HG03558 (cell line): Measurements from ENCODE around the gene RASGRF2.

ENCODE experiments used
- ATAC-seq: cut with Tn5 transposase; IDR thresholded peaks from one replicate; pipeline ENCODE4 v1.9.1; 2021; ENCODE audit warnings: moderate number of reproducible peaks; ENCODE audit not compliant: unreplicated experiment; ENCODE audit errors: extremely low read depth

Gene RASGRF2

DNA sequence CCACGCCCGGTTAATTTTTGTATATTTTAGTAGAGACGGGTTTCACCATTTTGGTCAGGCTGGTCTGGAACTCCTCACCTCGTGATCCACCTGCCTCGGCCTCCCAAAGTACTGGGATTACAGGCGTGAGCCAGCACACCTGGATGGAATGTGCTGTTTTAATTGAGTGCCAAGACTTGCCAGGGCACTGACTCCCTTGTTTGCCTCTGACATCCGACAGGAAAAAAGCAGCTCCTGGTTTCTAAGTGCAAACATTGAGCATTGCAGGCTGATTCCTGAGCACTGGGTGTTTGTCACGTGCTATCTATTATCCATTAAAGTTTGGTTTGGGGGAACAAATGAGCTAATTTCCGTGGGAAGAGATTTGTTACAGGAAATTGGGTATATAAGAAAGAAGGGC lies 202.3 kb downstream of the RASGRF2 start:
- no peak for ATAC-seq

DNA sequence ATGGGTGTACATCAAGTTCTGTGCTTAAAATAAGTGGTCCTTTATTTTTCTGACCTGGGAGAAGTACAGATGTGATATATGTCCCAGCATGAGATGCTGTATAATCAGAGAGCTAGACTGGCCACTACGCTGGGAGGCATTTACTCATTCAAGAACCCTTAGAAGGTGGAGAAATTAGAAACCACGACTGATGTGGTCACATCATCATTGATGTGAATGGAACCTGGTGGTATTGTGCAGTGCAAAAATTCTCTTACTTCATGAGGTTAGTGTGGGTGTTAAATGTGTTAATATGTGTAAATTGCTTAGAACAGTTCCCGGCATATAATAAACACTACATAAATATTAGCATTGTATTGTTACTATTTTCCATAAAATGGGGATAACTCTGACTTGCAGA lies 203.5 kb downstream of the RASGRF2 start:
- ATAC-seq: no peak

DNA sequence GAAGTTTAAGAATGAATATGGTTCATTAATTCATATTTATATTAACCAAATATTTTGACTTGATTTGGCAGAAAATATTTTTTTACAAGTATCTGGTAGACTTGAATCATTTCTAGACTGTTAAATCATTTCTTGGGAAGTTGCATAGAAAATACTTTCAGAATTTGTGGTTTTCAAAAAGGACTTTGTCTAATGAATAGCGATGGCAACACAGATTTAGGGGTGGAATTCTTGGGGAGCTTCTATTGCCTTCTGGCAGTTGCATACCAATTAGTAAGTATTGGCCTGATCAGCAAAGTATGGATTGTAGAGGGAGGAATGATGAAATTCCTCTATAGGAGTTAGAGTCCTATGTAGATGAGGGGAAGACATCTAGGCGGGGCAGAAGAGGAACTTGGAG lies 204.3 kb downstream of the RASGRF2 start:
- ATAC-seq: no peak

DNA sequence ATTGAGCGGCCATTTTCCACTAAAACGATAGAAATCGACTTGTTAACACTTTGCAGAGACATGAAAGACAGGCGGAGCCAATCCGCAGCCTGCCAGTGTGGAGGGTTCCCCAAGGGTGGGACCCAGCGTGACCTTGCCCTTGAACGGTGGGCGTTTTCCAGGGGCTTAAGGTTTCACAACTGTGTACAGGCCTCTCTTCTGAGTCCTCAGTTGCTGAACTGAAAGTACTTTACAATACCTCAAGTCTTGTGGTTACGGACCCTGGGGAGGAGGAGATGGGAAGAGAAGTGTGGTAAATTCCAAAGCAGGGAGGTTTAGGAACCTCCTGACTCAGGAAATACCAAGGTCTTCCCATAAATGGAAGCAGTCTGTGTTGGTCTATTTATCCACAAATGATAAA lies 204.8 kb downstream of the RASGRF2 start:
- no peak for ATAC-seq

DNA sequence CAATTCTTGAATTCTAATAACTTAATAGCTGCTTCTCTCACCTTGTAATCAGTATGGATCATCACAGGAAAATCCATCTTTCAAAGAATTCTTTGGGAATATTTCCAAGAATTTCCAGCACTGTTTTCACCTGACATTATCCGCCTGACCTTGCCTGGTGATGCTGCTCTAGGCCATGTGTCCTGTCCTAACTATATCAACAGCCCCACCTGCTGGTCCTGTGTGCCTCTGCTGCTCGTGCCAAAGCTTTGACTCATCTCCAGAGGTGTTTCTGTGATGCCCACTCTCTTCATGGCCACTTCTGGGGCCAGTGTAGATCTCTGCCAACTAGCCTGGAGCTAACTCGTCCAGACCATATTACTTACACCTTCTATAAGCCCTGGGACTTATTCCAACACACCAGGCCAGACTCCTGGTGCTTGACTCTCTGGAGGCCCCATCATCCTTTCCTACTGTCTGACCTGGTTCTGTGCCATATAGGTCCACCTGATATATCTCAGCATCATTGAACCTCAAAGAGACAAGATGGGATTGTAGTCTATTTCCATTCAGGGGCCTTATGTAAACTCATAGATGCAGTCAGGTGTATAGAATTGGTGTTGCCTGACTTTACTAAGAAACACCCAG lies 205.4 kb downstream of the RASGRF2 start:
- no peak for ATAC-seq

DNA sequence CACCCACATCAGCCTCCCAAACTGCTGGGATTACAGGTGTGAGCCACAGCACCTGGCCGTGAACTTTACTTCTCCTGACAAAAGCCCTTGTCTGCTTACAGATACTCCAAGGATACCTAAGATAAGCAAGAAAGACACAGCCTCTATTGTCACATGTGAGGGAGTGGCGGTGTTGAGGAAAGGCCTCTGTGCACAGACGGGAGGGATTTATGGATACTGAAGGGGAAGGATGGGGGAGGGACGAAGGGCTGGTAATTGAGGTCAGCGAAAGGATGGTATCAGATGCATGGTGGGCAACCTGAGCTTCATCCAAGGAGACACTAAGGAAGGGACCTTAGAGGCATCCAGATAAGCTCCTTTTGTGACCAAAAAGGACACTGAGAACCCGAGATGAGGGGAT lies 206.3 kb downstream of the RASGRF2 start:
- ATAC-seq: no peak

DNA sequence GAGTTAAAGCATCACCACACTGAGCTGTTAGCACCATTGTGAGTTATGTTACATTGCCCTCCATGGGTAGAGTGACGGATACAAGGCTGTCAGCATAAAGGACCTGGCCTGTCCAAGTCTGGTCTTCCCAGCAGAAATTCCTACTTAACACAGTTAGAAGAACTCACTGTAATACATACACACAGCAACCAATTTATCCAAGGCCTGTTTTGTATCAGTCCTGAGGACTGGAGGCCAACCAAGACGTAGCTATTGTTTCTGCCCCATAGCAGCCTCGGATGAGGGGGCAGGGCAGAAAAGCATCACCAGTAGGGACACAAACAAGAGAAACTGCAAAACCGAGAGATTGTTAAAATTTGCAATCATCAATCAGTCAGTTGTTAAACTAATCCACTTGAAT lies 206.9 kb downstream of the RASGRF2 start:
- ATAC-seq: no peak

DNA sequence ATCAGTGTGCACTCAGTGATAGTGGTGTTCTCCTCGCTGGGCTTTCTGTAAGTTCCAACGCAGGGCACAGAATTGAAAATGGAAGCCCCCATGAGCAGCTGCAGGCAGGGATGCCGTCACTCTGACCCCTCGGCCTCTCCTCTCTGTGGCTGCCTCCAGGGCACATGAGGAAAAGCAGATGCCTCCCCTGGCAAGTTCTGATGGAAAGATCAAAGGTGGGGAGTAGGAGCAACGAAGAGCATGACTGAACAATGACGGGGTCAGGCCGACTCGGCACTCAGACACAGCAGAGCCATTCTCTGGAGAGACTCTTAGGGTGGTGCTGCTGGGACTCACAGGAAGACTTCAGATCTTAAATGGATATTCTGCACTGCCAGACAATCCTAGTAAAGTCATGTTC lies 207.4 kb downstream of the RASGRF2 start:
- ATAC-seq: no peak

DNA sequence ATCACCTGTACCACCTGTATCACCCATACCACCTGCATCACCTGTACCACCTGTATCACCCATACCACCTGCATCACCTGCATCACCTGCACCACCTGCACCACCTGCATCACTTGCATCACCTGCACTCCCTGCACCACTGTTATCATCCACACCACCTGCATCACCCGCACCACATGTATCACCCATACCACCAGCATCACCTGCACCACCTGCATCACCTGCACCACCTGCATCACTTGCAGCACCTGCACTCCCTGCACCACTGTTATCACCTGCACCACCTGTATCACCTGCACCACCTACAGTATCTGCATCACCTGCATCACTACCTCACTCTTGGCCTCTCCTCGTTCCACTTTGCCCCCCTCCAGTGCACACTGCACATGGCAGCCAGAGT lies 209.8 kb downstream of the RASGRF2 start:
- ATAC-seq: no peak

DNA sequence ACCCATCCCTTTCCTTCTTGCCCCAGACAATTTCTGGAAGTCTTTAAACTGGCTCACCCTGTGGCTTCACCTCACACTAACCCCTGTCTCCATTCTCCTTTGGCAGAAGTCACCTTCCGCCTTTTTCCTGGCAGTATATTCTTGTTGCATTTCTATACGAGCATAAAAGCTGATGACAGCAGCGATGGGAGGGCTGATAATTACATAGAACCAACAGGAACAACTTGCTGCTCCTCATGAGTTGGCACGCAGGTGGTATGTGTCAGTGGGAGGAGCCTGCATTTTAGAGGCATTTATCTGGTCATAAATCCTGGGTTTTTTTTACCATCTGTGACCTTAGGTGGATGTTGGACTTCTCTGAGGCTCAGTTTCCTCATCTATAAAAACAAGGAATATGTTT lies 211.6 kb downstream of the RASGRF2 start:
- ATAC-seq: no peak

DNA sequence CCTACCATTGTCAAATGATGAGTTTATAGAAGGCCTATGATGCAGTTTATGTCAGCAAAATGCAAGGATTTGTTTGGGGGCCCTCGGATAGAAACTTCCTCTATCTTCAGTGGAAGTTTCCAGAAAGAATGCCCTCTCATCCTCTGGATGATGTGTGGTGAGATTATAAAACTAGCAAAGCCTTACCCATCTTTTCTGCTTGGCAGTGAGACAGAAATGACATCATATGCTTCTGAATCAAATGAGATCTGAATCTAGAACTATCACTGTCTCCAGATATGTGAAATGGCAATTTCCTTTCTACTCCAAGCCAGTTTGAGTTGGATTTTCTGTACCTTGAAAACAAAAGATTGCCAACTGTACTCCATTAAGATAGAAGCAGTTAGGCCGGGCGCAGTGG lies 212.5 kb downstream of the RASGRF2 start:
- ATAC-seq: no peak

DNA sequence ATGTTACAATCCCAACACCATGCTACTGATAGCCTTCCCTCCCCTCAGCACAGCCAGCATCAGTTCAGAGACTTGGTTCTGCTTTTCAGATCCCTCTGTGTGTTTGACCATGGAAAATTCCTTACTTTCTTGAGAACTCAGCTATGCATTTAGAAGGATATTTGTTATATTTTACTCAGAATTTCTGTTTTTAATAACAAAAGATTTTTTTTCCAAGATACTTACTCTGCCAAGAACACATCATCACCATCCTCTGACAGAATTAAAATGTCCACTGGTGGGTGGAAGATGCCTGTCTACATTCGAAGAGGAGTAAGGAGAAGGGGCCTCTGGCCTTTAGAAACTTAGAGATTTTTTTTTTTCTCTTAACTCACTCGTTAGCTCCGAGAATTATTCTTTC lies 216.9 kb downstream of the RASGRF2 start:
- ATAC-seq: no peak

DNA sequence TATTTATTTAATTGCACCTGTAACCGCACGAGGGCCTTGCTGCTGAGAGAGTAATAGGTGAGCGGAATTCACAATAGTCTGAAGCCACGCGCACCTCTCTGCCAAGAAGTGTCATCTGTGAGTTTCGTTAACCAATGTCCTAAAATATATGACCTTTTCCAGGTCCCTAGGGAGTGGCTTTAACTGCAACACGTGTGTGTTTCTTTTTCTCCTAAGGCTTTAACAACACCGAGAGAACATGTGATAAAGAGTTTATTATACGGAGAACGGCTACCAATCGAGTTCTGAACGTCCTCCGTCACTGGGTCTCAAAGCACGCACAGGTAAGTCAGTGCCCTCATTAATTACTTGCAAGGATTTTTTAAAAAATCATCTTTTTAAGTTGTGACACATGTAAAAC lies 219.8 kb downstream of the RASGRF2 start:
- no peak for ATAC-seq

DNA sequence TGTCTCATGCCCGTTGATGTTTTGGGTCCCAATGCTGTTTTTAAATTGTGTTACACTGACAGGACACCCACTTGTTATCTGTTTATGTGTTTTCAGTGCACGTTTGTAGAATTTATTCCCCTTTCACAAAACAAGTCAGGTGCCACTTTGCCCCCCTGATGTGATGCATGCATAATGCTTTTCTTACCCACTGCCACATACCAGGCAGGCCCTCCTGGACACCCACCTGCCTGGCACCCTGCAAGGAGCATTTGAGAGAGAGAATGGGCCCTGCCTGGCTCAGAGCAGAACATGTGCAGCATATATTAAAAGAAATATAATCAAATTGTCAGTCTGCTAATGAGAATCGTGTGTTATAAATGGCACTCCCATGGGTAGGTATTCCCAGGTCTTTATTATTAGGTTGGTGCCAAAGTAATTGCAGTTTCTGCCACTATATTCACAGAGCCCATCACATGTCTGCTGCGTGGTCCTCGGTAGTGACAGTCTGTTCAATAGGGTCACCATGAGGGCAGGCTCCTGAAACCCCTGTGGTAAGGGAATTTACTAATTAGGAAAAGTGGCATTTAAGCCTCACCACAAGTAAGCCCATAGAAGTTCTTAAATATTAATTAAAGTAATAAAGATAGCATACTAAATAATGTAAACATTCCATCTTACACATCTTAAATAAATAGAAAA lies 220.8 kb downstream of the RASGRF2 start:
- ATAC-seq: no peak

DNA sequence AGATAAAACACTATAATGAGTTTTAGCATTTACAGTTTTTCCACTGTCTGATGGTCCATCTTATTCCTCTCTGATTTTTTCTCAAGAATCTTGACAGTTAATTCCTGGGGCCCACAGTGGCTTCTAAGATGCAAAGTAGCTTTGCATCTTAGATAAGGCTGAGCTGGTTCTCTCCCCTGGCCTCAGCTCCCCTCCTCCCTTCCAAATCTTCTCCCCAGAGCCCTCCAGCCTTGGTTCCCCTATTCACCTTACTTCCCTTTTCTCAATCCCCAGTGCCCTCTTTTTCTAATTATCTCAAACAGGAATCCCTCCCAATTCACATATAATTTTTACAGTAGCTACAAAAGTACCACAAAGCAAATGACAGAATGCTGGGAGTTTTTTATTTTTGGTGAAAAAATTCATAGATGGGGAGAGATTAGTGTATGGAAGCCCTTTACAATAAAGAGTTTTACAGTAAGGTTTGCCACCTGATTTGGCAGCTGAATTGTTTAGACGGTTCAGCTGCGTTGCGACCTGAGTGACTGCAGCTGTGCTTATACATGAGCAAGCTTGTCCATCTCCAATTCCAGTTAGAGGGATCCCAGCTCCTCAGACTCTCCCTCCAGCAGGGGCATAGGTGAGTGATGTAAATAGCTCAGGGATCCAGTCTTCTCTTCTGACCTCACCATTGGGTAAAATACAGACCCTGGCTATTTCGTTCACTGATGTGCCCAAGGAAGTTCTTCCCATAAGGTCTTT lies 221.6 kb downstream of the RASGRF2 start:
- ATAC-seq: no peak

DNA sequence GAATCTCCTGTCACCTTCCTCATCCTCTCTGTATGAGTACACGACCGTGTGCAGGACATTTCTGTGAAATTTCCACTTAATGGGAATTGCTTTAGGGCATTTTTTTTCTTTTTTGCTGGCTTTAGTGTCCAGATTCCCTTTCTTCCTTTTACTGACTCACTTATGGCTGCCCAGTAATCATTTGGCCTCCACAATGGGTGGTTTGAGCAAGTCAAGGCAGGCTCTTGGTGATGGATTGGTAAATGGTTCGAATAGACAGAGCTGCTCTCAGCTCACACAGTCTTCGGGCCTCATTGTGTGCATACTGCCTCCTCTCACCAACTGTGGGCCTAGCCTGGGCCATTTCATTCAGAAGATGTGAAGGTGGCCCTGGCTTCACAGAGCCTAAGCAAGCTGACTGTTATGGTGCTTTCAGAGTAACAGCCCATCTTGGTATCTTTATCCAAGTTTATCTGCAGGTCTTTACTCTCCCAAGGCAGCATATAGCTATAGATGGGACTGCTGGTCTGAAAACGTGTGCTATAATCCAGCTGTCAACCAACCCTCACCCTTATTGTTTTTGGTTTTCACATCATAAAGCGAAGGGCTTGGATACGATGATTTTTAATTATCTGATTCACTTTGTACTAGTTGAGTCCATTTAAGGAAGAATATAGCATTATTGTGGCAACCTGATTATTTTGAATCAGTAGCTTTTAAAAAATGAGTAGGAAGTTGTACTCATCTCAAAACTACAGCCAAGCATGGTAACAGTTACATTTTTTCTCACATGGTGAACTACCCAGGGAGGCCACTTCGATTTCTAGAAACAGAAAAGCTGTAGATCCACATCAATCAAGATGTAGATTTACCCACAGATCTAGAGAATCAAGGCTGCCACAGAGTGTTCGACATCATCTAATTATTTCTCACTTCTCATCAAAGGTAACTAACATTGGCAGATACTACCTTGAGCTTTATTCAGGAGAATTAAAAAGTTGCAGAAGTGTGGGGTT lies 222.5 kb downstream of the RASGRF2 start:
- ATAC-seq: no peak

DNA sequence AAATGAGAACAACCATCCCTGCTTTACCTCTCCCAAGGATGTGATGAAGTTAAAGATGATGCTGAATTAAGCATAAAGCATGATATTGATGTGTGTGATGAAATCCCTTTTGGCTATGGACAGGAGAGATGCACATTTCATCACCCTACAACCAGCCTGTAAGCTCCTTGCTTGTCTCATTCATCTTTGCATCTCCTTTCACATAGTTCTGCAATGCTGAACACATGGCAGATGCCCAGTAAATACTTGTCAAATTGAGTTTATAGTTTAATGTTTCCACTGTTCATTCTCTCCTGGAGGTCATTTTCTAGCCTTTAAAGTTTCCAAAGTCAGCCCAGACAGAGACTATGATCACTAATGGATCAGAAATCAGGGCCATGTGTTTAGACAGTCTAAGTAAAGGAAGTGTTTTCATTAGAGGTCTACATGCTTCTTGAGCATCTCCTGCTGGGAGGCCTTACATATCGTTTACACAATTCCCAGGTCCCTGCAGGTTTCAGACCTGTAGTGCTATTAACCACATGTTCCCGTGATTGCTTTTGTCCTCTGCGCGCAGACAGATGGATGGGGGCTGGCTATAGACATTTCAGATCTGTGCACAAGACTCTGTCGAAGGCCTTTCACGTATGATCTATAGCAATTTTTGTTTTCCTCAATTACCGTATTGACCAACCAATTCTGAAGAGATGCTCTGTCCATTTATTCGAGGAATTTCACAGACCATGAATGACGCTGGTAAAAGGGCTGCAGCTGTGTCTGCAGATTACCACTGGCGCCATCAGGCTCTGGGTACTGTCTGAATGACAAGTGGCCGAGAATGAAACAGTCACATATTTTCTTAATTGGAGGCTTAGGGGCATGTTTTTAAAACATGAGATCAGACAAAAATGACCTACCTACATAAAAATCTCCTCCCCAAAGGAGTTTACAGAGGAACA lies 223.9 kb downstream of the RASGRF2 start:
- ATAC-seq: no peak

DNA sequence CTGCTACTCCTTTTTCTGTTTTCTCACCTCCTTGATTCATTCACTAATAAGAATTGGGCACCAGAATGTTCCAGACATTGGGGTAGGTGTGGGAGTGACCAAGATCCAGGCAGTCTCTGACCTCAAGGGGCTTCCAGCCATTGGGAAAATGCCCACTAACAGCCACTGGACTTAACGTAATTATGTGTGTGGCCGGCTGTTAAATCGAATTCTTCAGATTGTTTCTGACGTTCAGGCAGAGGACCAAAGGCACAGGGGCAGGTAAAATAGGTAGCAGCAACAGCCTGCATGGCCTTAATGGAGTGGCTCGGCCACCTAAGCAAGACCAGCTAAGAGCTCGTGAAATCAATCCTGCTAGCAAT lies 224.6 kb downstream of the RASGRF2 start:
- no peak for ATAC-seq

DNA sequence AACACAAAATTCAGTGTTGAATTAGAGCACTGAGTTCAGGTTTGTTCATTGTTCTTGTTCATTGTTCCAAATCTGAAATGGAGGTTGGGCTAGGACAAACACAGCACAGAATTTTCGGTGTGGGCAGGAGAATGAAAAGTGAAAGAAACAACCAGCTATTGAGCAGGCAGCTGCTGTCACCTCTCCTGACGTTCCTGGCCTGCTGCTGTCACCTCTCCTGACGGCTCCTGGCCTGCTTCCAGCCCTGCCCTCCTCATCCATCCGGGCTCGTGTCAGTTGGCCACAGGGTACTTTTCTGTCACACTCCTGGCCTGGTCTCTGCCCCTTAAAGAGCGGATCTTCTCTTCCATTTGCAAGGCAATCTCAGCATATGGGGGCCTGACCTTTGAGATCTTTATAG lies 227.7 kb downstream of the RASGRF2 start:
- ATAC-seq: no peak

DNA sequence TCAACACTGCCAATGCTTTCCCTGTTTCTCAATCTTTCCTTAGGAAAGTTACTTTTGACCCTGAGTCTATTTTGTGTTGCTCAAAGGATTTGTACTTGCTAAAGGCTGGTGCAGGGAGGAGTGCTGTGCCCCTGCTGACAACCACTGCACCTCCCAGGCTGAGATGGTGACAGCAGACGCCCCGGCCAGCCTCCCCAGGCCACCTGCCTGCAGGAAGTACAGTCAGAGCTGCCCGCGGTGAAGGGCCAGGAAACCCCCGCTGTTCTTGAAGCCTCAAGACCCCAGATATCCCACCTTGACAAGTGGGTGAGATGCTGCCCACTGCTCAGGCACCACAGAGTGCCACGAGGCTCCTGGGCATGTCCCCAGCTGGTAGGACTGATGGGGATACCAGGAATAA lies 228.8 kb downstream of the RASGRF2 start:
- no peak for ATAC-seq
